ENCODE data around the gene DEK. TPM values are rescaled to one million over a fixed set of nuclear protein-coding genes. Genes with fewer than 3 reads are reported as not detected.

DEK gene
- total and polyA plus RNA-seq, 2 donors (not counting 1 experiment from before 2014, with no cell fraction given): 13.6 to 114 TPM

DNA sequence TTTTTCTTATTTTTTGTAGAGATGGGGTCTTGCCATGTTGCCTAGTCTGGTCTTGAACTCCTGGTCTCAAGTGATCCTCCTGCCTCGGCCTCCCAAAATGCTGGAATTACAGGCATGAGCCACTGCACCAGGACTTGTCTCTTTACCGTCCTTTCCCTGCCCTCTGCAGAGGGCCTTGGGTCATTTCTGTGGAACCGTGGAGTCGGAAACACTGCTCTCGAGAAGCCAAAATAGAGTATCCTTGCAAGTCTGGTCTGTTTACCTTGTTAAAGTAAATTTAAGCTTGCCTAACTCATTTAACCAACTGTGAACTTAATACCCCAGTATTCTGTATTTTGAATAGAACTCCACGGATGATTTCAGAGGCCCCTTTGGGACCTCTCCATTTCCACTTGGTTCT lies 57.7 kb downstream of the DEK start:
- no peak overlapping the region for H3K27ac Mint-ChIP-seq
- intact Hi-C loops (cut with micrococcal nuclease): no loop called here
- no peak overlapping the region for H3K9ac ChIP-seq (ENCODE audit: low read length)
- no peaks in the 10 kb centered on the region for H4K20me1 ChIP-seq (ENCODE audit: control insufficient read depth, insufficient read depth, low read length, poor library complexity, severe bottlenecking)
- no peaks in the 10 kb centered on the region for H3K9me3 ChIP-seq (ENCODE audit: control extremely low read depth in 1 of 3, control insufficient read depth in 2 of 3, insufficient read depth in 1 of 3, low read length in 2 of 3)
- H3K79me2 ChIP-seq (ENCODE audit: control insufficient read depth, insufficient read depth, low read length): no peaks in the 10 kb centered on the region
- no peak overlapping the region for H3K4me3 Mint-ChIP-seq
- H3K9me3 Mint-ChIP-seq (ENCODE audit: insufficient read depth): no peaks in the 10 kb centered on the region
- H3K27ac ChIP-seq (ENCODE audit: low read length in 2 of 2): no peak overlapping the region
- H3K4me2 ChIP-seq (replicated peaks; ENCODE audit: low read depth, low read length, poor library complexity, severe bottlenecking): no peak overlapping the region
- TF ChIP-seq, protein P1, sequence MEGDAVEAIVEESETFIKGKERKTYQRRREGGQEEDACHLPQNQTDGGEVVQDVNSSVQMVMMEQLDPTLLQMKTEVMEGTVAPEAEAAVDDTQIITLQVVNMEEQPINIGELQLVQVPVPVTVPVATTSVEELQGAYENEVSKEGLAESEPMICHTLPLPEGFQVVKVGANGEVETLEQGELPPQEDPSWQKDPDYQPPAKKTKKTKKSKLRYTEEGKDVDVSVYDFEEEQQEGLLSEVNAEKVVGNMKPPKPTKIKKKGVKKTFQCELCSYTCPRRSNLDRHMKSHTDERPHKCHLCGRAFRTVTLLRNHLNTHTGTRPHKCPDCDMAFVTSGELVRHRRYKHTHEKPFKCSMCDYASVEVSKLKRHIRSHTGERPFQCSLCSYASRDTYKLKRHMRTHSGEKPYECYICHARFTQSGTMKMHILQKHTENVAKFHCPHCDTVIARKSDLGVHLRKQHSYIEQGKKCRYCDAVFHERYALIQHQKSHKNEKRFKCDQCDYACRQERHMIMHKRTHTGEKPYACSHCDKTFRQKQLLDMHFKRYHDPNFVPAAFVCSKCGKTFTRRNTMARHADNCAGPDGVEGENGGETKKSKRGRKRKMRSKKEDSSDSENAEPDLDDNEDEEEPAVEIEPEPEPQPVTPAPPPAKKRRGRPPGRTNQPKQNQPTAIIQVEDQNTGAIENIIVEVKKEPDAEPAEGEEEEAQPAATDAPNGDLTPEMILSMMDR (IDR thresholded peaks at IDR 0.05): no peak
- TF ChIP-seq EZH2 (IDR thresholded peaks at IDR 0.05; ENCODE audit: borderline replicate concordance, insufficient read depth, low read depth, low read length, poor library complexity, severe bottlenecking): no peak
- no peaks in the 10 kb centered on the region for H3K4me1 ChIP-seq (ENCODE audit: control insufficient read depth in 2 of 2, insufficient read depth in 2 of 2, low read length in 2 of 2)
- DNase-seq (no peak), ATAC-seq (ENCODE audit: low read depth) (no peak)
- no peaks in the 10 kb centered on the region for H3K27me3 ChIP-seq (replicated peaks in 1 of 4; ENCODE audit: control extremely low read depth in 1 of 4, control insufficient read depth in 3 of 4, insufficient read depth in 4 of 4, low read length in 3 of 4)
- no peak overlapping the region for H3K4me3 ChIP-seq (ENCODE audit: control extremely low read depth in 1 of 5, extremely low read depth in 1 of 5, insufficient read depth in 1 of 5, low read depth in 2 of 5, low read length in 4 of 5)
- POLR2A ChIA-PET: no interaction called here
- H2AFZ ChIP-seq (ENCODE audit: insufficient read depth, low read depth, low read length, poor library complexity, severe bottlenecking): no peak overlapping the region
- H3K36me3 ChIP-seq (replicated peaks in 1 of 2; ENCODE audit: control extremely low read depth in 1 of 2, control insufficient read depth in 1 of 2, extremely low read depth in 1 of 2, insufficient read depth in 2 of 2, low read length in 1 of 2): peaks cover 7 to 56% of the 10 kb centered on the region in 2 experiments
- CTCF ChIA-PET: no interaction called here
- peaks cover 6% of the 10 kb centered on the region for H3K4me1 Mint-ChIP-seq
- WGBS (ENCODE audit: insufficient coverage): 100% methylated on average over 2 of the region's 6 CpGs
- no peaks in the 10 kb centered on the region for H3K27me3 Mint-ChIP-seq

DNA sequence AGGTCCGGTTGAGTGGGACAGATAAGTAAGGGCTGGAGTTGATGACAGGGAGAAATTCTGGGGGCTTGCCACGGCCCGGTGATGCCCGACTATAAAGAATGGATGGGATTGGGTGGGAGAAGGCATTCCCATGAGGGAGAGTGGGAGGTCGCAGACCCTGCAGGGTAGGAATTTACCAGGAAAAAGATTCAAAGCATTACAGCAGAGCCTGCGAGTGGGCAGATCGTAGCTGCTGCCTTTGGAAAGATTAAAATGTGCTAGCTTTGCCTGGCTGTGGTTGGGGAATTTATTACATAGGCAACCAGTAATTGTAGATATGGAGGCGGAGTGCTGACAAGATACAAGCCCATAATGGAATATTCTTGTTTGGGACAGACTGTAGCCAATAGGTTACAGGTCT lies 59.6 kb downstream of the DEK start:
- Mint-ChIP-seq H3K4me1 (no peaks in the 10 kb centered on the region), H3K27me3 (no peaks in the 10 kb centered on the region), H3K27ac (no peak overlapping the region), H3K9me3 (ENCODE audit: insufficient read depth) (no peaks in the 10 kb centered on the region), H3K4me3 (no peak overlapping the region)
- intact Hi-C loops (cut with micrococcal nuclease): no loop called here
- TF ChIP-seq EZH2 (IDR thresholded peaks at IDR 0.05; ENCODE audit: borderline replicate concordance, insufficient read depth, low read depth, low read length, poor library complexity, severe bottlenecking): no peak
- TF ChIP-seq, protein P1 (IDR thresholded peaks at IDR 0.05): no peak
- ChIA-PET CTCF (no interaction called here), POLR2A (no interaction called here)
- Histone ChIP-seq H3K4me2 (replicated peaks; ENCODE audit: low read depth, low read length, poor library complexity, severe bottlenecking) (no peak overlapping the region), H4K20me1 (ENCODE audit: control insufficient read depth, insufficient read depth, low read length, poor library complexity, severe bottlenecking) (no peaks in the 10 kb centered on the region), H2AFZ (ENCODE audit: insufficient read depth, low read depth, low read length, poor library complexity, severe bottlenecking) (no peak overlapping the region), H3K27ac (ENCODE audit: low read length in 2 of 2) (no peak overlapping the region), H3K9me3 (ENCODE audit: control extremely low read depth in 1 of 3, control insufficient read depth in 2 of 3, insufficient read depth in 1 of 3, low read length in 2 of 3) (no peaks in the 10 kb centered on the region), H3K79me2 (ENCODE audit: control insufficient read depth, insufficient read depth, low read length) (no peaks in the 10 kb centered on the region), H3K9ac (ENCODE audit: low read length) (no peak overlapping the region), H3K36me3 (replicated peaks in 1 of 2; ENCODE audit: control extremely low read depth in 1 of 2, control insufficient read depth in 1 of 2, extremely low read depth in 1 of 2, insufficient read depth in 2 of 2, low read length in 1 of 2) (peaks cover 19 to 73% of the 10 kb centered on the region in 2 experiments), H3K27me3 (replicated peaks in 1 of 4; ENCODE audit: control extremely low read depth in 1 of 4, control insufficient read depth in 3 of 4, insufficient read depth in 4 of 4, low read length in 3 of 4) (no peaks in the 10 kb centered on the region), H3K4me1 (ENCODE audit: control insufficient read depth in 2 of 2, insufficient read depth in 2 of 2, low read length in 2 of 2) (no peaks in the 10 kb centered on the region), H3K4me3 (ENCODE audit: control extremely low read depth in 1 of 5, extremely low read depth in 1 of 5, insufficient read depth in 1 of 5, low read depth in 2 of 5, low read length in 4 of 5) (no peak overlapping the region)
- WGBS (ENCODE audit: insufficient coverage): 96% methylated on average over 8 of the region's 8 CpGs
- DNase-seq (no peak), ATAC-seq (ENCODE audit: low read depth) (no peak)
